PC-9 (cell line): Measurements from ENCODE around the gene CILP2. TPM values are rescaled to one million over a fixed set of nuclear protein-coding genes. Genes with fewer than 3 reads are reported as not detected.

Experiments
- BruUV-seq: library from RNA; stranded (reverse); fragments of 400-500 nt; replicated peaks from 2 replicates; lab custom pipeline; 2021; lab: Mats Ljungman, UMichigan
- CTCF ChIA-PET: fragments of 300-600 bp; sonication (Branson Sonifier 250); formaldehyde crosslinking; loops from one replicate; lab custom pipeline; 2022; ENCODE audit warnings: antibody characterized with exemption; lab: Charles Lee
- POLR2A ChIA-PET: fragments of 300-600 bp; sonication (Branson Sonifier 250); formaldehyde crosslinking; loops from one replicate; lab custom pipeline; 2022; ENCODE audit warnings: antibody characterized with exemption; ENCODE audit not compliant: unreplicated experiment; lab: Charles Lee
- DNase-seq, 2 experiments: peaks; one replicate each; pipeline versions ENCODE4 v3.0.0 to v3.0.0-alpha.2; 2015 to 2022; ENCODE audit warnings: mixed read lengths in 1 of 2
- H2AFZ ChIP-seq: fragments of 200-600 bp; sonication (generic); 2 replicates; pipeline ENCODE4 v1.8.1; 2017; ENCODE audit warnings: antibody characterized with exemption
- H3F3A ChIP-seq: fragments of 200-600 bp; sonication (generic); 2 replicates; pipeline ENCODE4 v1.8.1; 2017; ENCODE audit warnings: antibody characterized with exemption, mild to moderate bottlenecking, low read depth; ENCODE audit not compliant: insufficient read depth
- H3K27ac ChIP-seq: fragments of 200-600 bp; sonication (generic); 2 replicates; pipeline ENCODE4 v1.6.1; 2016; ENCODE audit warnings: mixed run types
- H3K27me3 ChIP-seq: fragments of 200-600 bp; sonication (generic); 2 replicates; pipeline ENCODE4 v1.6.1; 2016; ENCODE audit warnings: low read depth, mixed run types; ENCODE audit not compliant: insufficient read depth
- H3K36me3 ChIP-seq: fragments of 200-600 bp; sonication (generic); 2 replicates; pipeline ENCODE4 v1.6.1; 2016; ENCODE audit warnings: low read depth, mixed run types
- H3K4me1 ChIP-seq: fragments of 200-600 bp; sonication (generic); replicated peaks from 2 replicates; pipeline ENCODE4 v1.6.1; 2016; ENCODE audit warnings: mixed run types; ENCODE audit not compliant: insufficient read depth
- H3K4me2 ChIP-seq: fragments of 200-600 bp; sonication (generic); 2 replicates; pipeline ENCODE4 v1.6.1; 2017; ENCODE audit warnings: mixed run types
- H3K4me3 ChIP-seq: fragments of 200-600 bp; sonication (generic); 2 replicates; pipeline ENCODE4 v1.6.1; 2016; ENCODE audit warnings: mixed run types
- H3K79me2 ChIP-seq: fragments of 200-600 bp; sonication (generic); 2 replicates; pipeline ENCODE4 v1.6.1; 2017; ENCODE audit warnings: low read depth, mixed run types
- H3K9me2 ChIP-seq: fragments of 200-600 bp; sonication (generic); 2 replicates; pipeline ENCODE4 v1.8.1; 2017; ENCODE audit warnings: mild to moderate bottlenecking; ENCODE audit not compliant: insufficient read depth
- H3K9me3 ChIP-seq: fragments of 200-600 bp; sonication (generic); 2 replicates; pipeline ENCODE4 v1.8.1; 2016; ENCODE audit warnings: low read depth; ENCODE audit not compliant: insufficient read depth
- H4K20me1 ChIP-seq: fragments of 200-600 bp; sonication (generic); 2 replicates; pipeline ENCODE4 v1.8.1; 2017; ENCODE audit not compliant: insufficient read depth
- CTCF ChIP-seq: fragments of 200-600 bp; sonication (generic); conservative IDR thresholded peaks from 2 replicates; pipeline ENCODE4 v1.6.1; 2017; ENCODE audit warnings: mixed run types, antibody characterized with exemption, mild to moderate bottlenecking, moderate library complexity
- EZH2 ChIP-seq: fragments of 200-600 bp; sonication (generic); IDR thresholded peaks from 2 replicates; pipeline ENCODE4 v1.8.0; 2017; ENCODE audit warnings: antibody characterized with exemption, low read depth
- intact Hi-C: fragments of 100-400 bp; cut with micrococcal nuclease; formaldehyde crosslinking; loops from one replicate; pipeline ENCODE4 v1.10.0; 2022; ENCODE audit not compliant: unreplicated experiment
- total RNA-seq: library from RNA; stranded (reverse); gene quantifications from 2 replicates; pipeline ENCODE4 v1.2.3, GENCODE V29; 2021

The CILP2 gene
- total RNA-seq, 1 experiment from 2014 or later, result 1.1 TPM

GRCh38 chr19:19492026-19492610 is 45.9 kb upstream of the CILP2 start:
- peaks cover 23% of the 10 kb centered on the region for H3K4me1 ChIP-seq
- peaks cover 26% of the 10 kb centered on the region for H4K20me1 ChIP-seq
- no peak overlapping the region for H3K27ac ChIP-seq
- H3K4me2 ChIP-seq, result no peak overlapping the region
- H3K27me3 ChIP-seq, result no peaks in the 10 kb centered on the region
- intact Hi-C loops, result no loop called here
- POLR2A ChIA-PET, result no interaction called here
- no peak overlapping the region for H2AFZ ChIP-seq
- peaks cover 30% of the 10 kb centered on the region for H3K79me2 ChIP-seq
- H3F3A ChIP-seq, result peaks cover 28% of the 10 kb centered on the region
- CTCF ChIA-PET, result interaction anchor here (0.6 kb wide), 1 partner anchor 125 kb away, joined by 4 read pairs; no protein-coding TSS in a partner anchor
- TF ChIP-seq CTCF (no peak), EZH2 (no peak)
- no peak for DNase-seq
- H3K4me3 ChIP-seq, result no peak overlapping the region
- BruUV-seq, result no TSS peak
- H3K9me3 ChIP-seq, result no peaks in the 10 kb centered on the region
- H3K9me2 ChIP-seq, result no peaks in the 10 kb centered on the region
- peaks cover 5% of the 10 kb centered on the region; the same call in 1 of the 2 replicates for H3K36me3 ChIP-seq

- POLR2A ChIA-PET, result no interaction called here
- H3F3A ChIP-seq, result peaks cover 12% of the 10 kb centered on the region
- H3K4me3 ChIP-seq, result no peak overlapping the region
- no peaks in the 10 kb centered on the region for H3K9me3 ChIP-seq
- peaks cover 9% of the 10 kb centered on the region for H3K4me1 ChIP-seq
- TF ChIP-seq CTCF (no peak), EZH2 (no peak)
- no peak overlapping the region for H2AFZ ChIP-seq
- H4K20me1 ChIP-seq, result peaks cover 24% of the 10 kb centered on the region
- peaks cover 5% of the 10 kb centered on the region; the same call in 1 of the 2 replicates for H3K36me3 ChIP-seq
- H3K9me2 ChIP-seq, result no peaks in the 10 kb centered on the region
- no peaks in the 10 kb centered on the region for H3K27me3 ChIP-seq
- BruUV-seq, result no TSS peak
- DNase-seq, result no peak
- CTCF ChIA-PET, result no interaction called here
- intact Hi-C loops, result no loop called here
- no peak overlapping the region for H3K4me2 ChIP-seq
- H3K27ac ChIP-seq, result no peak overlapping the region
- H3K79me2 ChIP-seq, result peaks cover 30% of the 10 kb centered on the region
These were observed 44.1 kb upstream of the CILP2 start for GRCh38 chr19:19493841-19494546.

GRCh38 chr19:19495614-19496603 is 42.2 kb upstream of the CILP2 start:
- TF ChIP-seq EZH2, result no peak
- TF ChIP-seq CTCF, result no peak
- no peaks in the 10 kb centered on the region for H3K9me2 ChIP-seq
- peaks cover 12% of the 10 kb centered on the region for H4K20me1 ChIP-seq
- H3K9me3 ChIP-seq, result no peaks in the 10 kb centered on the region
- H3K4me3 ChIP-seq, result no peak overlapping the region
- POLR2A ChIA-PET, result no interaction called here
- no peak for DNase-seq
- CTCF ChIA-PET, result no interaction called here
- H3K79me2 ChIP-seq, result peaks cover 18% of the 10 kb centered on the region
- H3K27me3 ChIP-seq, result no peaks in the 10 kb centered on the region
- no peak overlapping the region for H3K4me2 ChIP-seq
- BruUV-seq, result no TSS peak
- no peak overlapping the region for H3K27ac ChIP-seq
- H2AFZ ChIP-seq, result no peak overlapping the region
- no peaks in the 10 kb centered on the region for H3K4me1 ChIP-seq
- peaks cover 10% of the 10 kb centered on the region; the same call in 1 of the 2 replicates for H3K36me3 ChIP-seq
- H3F3A ChIP-seq, result no peaks in the 10 kb centered on the region; the same call in 1 of the 2 replicates
- intact Hi-C loops, result no loop called here
